Dedifferentiated amniotic fluid mesenchymal stem cell (primary cell): Measurements from ENCODE around the gene APEH.
A peak's percentile ranks its signal among the peaks of the same experiment; 100 is the strongest.

Source experiments
- DNase-seq: peaks from one replicate; pipeline ENCODE4 v3.0.0-alpha.2; 2016; ENCODE audit errors: extremely low spot score

Gene APEH

GRCh38 chr3:49712631-49713317 is 38.6 kb downstream of the APEH start:
- no peak for DNase-seq

GRCh38 chr3:49713336-49714105 is 39.4 kb downstream of the APEH start:
- no peak for DNase-seq

- no peak for DNase-seq
Measured at GRCh38 chr3:49714728-49715550, 40.8 kb downstream of the APEH start.

- DNase-seq: no peak
Measured at GRCh38 chr3:49715611-49716121, 41.5 kb downstream of the APEH start.

- DNase-seq: no peak
Measured at GRCh38 chr3:49716169-49716568, 42.0 kb downstream of the APEH start.

GRCh38 chr3:49716691-49717210 is 42.6 kb downstream of the APEH start:
- no peak for DNase-seq

- no peak for DNase-seq
Measured at GRCh38 chr3:49717211-49717958, 43.2 kb downstream of the APEH start.

- DNase-seq: no peak
Measured at GRCh38 chr3:49717959-49718857, 44.1 kb downstream of the APEH start.

- no peak for DNase-seq
Measured at GRCh38 chr3:49718858-49719213, 44.7 kb downstream of the APEH start.

- peak; percentile 91 for DNase-seq
Measured at GRCh38 chr3:49719214-49719884, 45.2 kb downstream of the APEH start, which contains the start of gene AMIGO3. AMIGO3 (minus strand) TSS chr3:49719684; CDS start chr3:49719465, 219 bp downstream.

GRCh38 chr3:49720855-49721595 is 46.9 kb downstream of the APEH start:
- DNase-seq: no peak

GRCh38 chr3:49721596-49721895 is 47.4 kb downstream of the APEH start:
- DNase-seq: no peak

GRCh38 chr3:49721896-49722781 is 48.0 kb downstream of the APEH start:
- DNase-seq: no peak

- DNase-seq: no peak
Measured at GRCh38 chr3:49722896-49723295, 48.7 kb downstream of the APEH start.

- DNase-seq: peak; percentile 17
Measured at GRCh38 chr3:49723296-49723627, 49.1 kb downstream of the APEH start.

- peak; percentile 96 for DNase-seq
Measured at GRCh38 chr3:49723628-49724551, 49.7 kb downstream of the APEH start, which contains the start of gene GMPPB. GMPPB (minus strand) TSS chr3:49723951; CDS start chr3:49723726, 225 bp downstream.

GRCh38 chr3:49724586-49724985 is 50.4 kb downstream of the APEH start:
- no peak for DNase-seq
